ENCODE measurements around the gene ZFYVE28.
"Not testable (repeated sequence)": the region's sequence is repeated elsewhere in the genome, so short reads cannot be mapped to it uniquely, and the experiment has no call there.

The ZFYVE28 gene

GRCh38 chr4:2284161-2284933 is 134.1 kb downstream of the ZFYVE28 start:
- no peak for DNase-seq

- DNase-seq, result no peak
Measured at GRCh38 chr4:2283199-2283711, 135.2 kb downstream of the ZFYVE28 start.

- no peak for DNase-seq
Measured at GRCh38 chr4:2281575-2282343, 136.7 kb downstream of the ZFYVE28 start.

- DNase-seq, result no peak
Measured at GRCh38 chr4:2280531-2281300, 137.7 kb downstream of the ZFYVE28 start.

GRCh38 chr4:2277956-2278355 is 140.5 kb downstream of the ZFYVE28 start:
- DNase-seq, result no peak

- DNase-seq, result no peak
Measured at GRCh38 chr4:2276581-2277325, 141.7 kb downstream of the ZFYVE28 start.

GRCh38 chr4:2275546-2276251 is 142.7 kb downstream of the ZFYVE28 start:
- no peak for DNase-seq

GRCh38 chr4:2275044-2275397 is 143.4 kb downstream of the ZFYVE28 start:
- not testable (repeated sequence) for DNase-seq

GRCh38 chr4:2274320-2275043 is 144.0 kb downstream of the ZFYVE28 start:
- DNase-seq, result no peak

GRCh38 chr4:2273657-2274319 is 144.7 kb downstream of the ZFYVE28 start:
- no peak for DNase-seq

GRCh38 chr4:2273221-2273620 is 145.2 kb downstream of the ZFYVE28 start:
- no peak for DNase-seq

GRCh38 chr4:2272828-2273120 is 145.7 kb downstream of the ZFYVE28 start:
- no peak for DNase-seq

- no peak for DNase-seq
Measured at GRCh38 chr4:2272026-2272827, 146.2 kb downstream of the ZFYVE28 start.

- DNase-seq, result no peak
Measured at GRCh38 chr4:2271279-2272025, 147.0 kb downstream of the ZFYVE28 start.

GRCh38 chr4:2270341-2271165 is 147.9 kb downstream of the ZFYVE28 start:
- DNase-seq, result no peak

GRCh38 chr4:2269618-2270163 is 148.8 kb downstream of the ZFYVE28 start:
- no peak for DNase-seq

GRCh38 chr4:2269206-2269531 is 149.3 kb downstream of the ZFYVE28 start:
- DNase-seq, result no peak
